GM12891 (cell line): ENCODE measurements around the gene RBM39.

Experiments used
- POLR2A ChIP-seq: IDR thresholded peaks from 2 replicates; pipeline ENCODE4 v1.6.1; 2011; ENCODE audit warnings: low read depth, low read length, control low read depth
- POLR2AphosphoS5 ChIP-seq: IDR thresholded peaks from 2 replicates; pipeline ENCODE4 v1.6.1; 2011; ENCODE audit warnings: low read depth, low read length, control low read depth
- POU2F2 ChIP-seq: IDR thresholded peaks from 2 replicates; pipeline ENCODE4 v1.6.1; 2011; ENCODE audit warnings: low read depth, mild to moderate bottlenecking, control low read depth, low read length, moderate library complexity
- TAF1 ChIP-seq: IDR thresholded peaks from 2 replicates; pipeline ENCODE4 v1.6.1; 2011; ENCODE audit warnings: low read depth, low read length, control low read depth

DNA sequence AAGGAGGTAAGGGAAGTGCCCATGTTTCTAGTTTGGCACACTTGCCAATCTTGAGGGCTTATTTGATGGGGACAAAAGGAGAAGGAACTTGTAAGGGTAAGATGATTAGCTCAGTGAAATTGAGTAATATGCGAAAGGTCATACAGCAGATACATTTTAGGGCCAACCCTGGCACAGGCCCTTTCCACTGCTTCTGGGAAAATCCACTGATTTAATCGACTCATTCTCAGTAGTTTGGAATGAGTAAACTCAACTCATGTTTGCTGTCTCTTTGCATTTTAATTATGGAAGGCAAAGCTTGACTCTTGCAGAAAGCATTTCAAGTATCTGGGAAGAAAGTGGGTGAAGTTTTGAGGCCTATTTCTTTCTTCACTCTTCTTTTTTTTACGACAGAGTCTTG is 49.8 kb upstream of the RBM39 start:
- TF ChIP-seq POLR2AphosphoS5 (no peak), POLR2A (no peak), TAF1 (no peak), POU2F2 (no peak)
